Heart right ventricle (tissue), 16 donors: ENCODE data around the gene AATF. TPM values are rescaled to one million over a fixed set of nuclear protein-coding genes. Genes with fewer than 3 reads are reported as not detected.
A peak's percentile ranks its signal among the peaks of the same experiment; 100 is the strongest.

Experiments
- ATAC-seq, 8 donors: fragments of 200-7000 bp; cut with Tn5 transposase; one replicate each; pipeline ENCODE4 v1.9.1; 2020; ENCODE audit warnings: mild to moderate bottlenecking in 8 of 8, moderate library complexity in 8 of 8, moderate number of reproducible peaks in 1 of 8
- DNase-seq, 2 donors: peaks; one replicate each; pipeline ENCODE4 v3.0.0-alpha.2; 2020
- H3K27ac ChIP-seq, 10 donors: fragments of 200-600 bp; sonication (generic) in 2 of 10; one replicate each; pipeline versions ENCODE4 v1.5.0 to v1.8.0; 2020 to 2022; ENCODE audit warnings: mild to moderate bottlenecking in 3 of 10
- H3K27me3 ChIP-seq, 7 donors: fragments of 200-600 bp; one replicate each; pipeline ENCODE4 v1.8.0; 2021 to 2022; ENCODE audit warnings: mild to moderate bottlenecking in 2 of 7
- H3K36me3 ChIP-seq, 9 donors: fragments of 200-600 bp; sonication (generic) in 1 of 9; one replicate each; pipeline versions ENCODE4 v1.5.0 to v1.8.0; 2020 to 2022; ENCODE audit warnings: mild to moderate bottlenecking in 2 of 9
- H3K4me1 ChIP-seq, 9 donors: fragments of 200-600 bp; sonication (generic) in 1 of 9; one replicate each; pipeline versions ENCODE4 v1.5.0 to v1.8.0; 2020 to 2022; ENCODE audit warnings: mild to moderate bottlenecking in 4 of 9
- H3K4me3 ChIP-seq, 10 donors: fragments of 200-600 bp; sonication (generic) in 2 of 10; one replicate each; pipeline versions ENCODE4 v1.5.0 to v1.8.0; 2020 to 2022; ENCODE audit warnings: mild to moderate bottlenecking in 7 of 10, moderate library complexity in 2 of 10
- H3K9me3 ChIP-seq, 11 donors: fragments of 200-600 bp in 10 of 11; sonication (generic) in 2 of 11; one replicate each; pipeline versions ENCODE4 v1.5.0 to v1.8.0; 2013 to 2022; ENCODE audit warnings: mild to moderate bottlenecking in 2 of 11, control low read depth in 1 of 11, moderate library complexity in 1 of 11
- CTCF ChIP-seq, 9 donors: fragments of 200-600 bp; sonication (generic) in 2 of 9; IDR thresholded peaks; one replicate each; pipeline versions ENCODE4 v1.5.0 to v1.8.0; 2021 to 2022; ENCODE audit warnings: antibody characterized with exemption in 9 of 9, mild to moderate bottlenecking in 5 of 9, moderate library complexity in 1 of 9
- WGBS, 2 donors: extraction: QIAGEN DNeasy Blood & Tissue Kit; methylation state at CpG; one replicate each; pipeline ENCODE4 v1.1.7; 2013; ENCODE audit warnings: inconsistent platforms in 1 of 2; 5-methylcytosine and 5-hydroxymethylcytosine counted together
- intact Hi-C, 10 donors: fragments of 100-400 bp; cut with DNase I; formaldehyde crosslinking; loops; one replicate each; pipeline versions ENCODE4 v1.11.1 to v1.14.2; 2022
- polyA plus RNA-seq, 2 donors: library from polyadenylated mRNA; stranded (reverse); fragments of 200-250 nt; gene quantifications; one replicate each; pipeline ENCODE4 v1.2.3, GENCODE V29; 2013
- total RNA-seq, 10 donors: library from RNA; stranded (reverse); fragmentation: NEBNext Ultra II Directional in 3 of 10; extraction: Animal tissue kit (Norgen Biotek cat#: 25700) in 3 of 10; gene quantifications; one replicate each; pipeline versions ENCODE4 v1.2.1 to v1.2.4, GENCODE V29; 2021 to 2023
- donor health status: Arrhythmogenic right ventricular cardiomyopathy.
- donor health status: ischemic (EF 13 %, LVEDD 7.1; RV severe dilation, severe dysfunction).
- donor health status: healthy with polysubstance abuse.
- donor health status: DM: no; HTN: yes; CAD: no.
- donor health status: DM: no; HTN: no; CAD: no.
- donor health status: ischemic (EF 25% LVEDD 6.9; RV normal size, moderate dysfunction).
- donor health status: ischemic (EF 25% LVEDD 5.7; RV mildly dilated, moderate dysfunction).
- donor health status: healthy.
- donor health status: DM: yes; HTN: yes; CAD: no.
- donor health status: Ischemic cardiomyopathy.
- donor health status: ischemic (EF 35%, LVEDD 5.7; RV mildly dilated, moderate dysfunction).
- donor health status: nonischemic (EF 11% LVEDD 7.7; RV severe dilation, severe dysfunction).
- donor health status: DM: yes; HTN: yes; CAD: no.
- donor health status: PGD.
- donor health status: ischemic (EF 29% LVEDD 5.4; RV normal size, mild dysfunction).
- donor health status: nonischemic (EF 23%, LVEDD 6.1; RV moderate dilation, normal function).

AATF gene
- total and polyA plus RNA-seq, 12 donors, result 19.9 to 35.5 (median 26.0) TPM

- no peaks in the 10 kb centered on the region for H3K36me3 ChIP-seq
- intact Hi-C loops, result no loop called here
- H3K4me1 ChIP-seq, result peaks cover 32 to 73% (median 70%) of the 10 kb centered on the region in 9 donors
- H3K4me3 ChIP-seq, result peak overlapping the region in 5 of 10 donors; percentile 2 to 37 (median 32)
- no peak for DNase-seq
- no peak for TF ChIP-seq CTCF (IDR thresholded peaks at IDR 0.05)
- H3K27ac ChIP-seq, result no peak overlapping the region
- WGBS, 2 donors, result 5 to 7% methylated on average over 23 of the region's 23 CpGs
- H3K27me3 ChIP-seq, result peaks cover 78 to 100% (median 100%) of the 10 kb centered on the region in 7 donors
- no peak for ATAC-seq
- H3K9me3 ChIP-seq, result no peaks in the 10 kb centered on the region
These were observed 15.1 kb upstream of the AATF start for GRCh38 chr17:36933512-36934143.

- no peak for DNase-seq
- no peak for ATAC-seq
- intact Hi-C loops, result no loop called here
- H3K27me3 ChIP-seq, result peaks cover 84 to 100% (median 100%) of the 10 kb centered on the region in 7 donors
- TF ChIP-seq CTCF (IDR thresholded peaks at IDR 0.05), result no peak
- no peaks in the 10 kb centered on the region for H3K36me3 ChIP-seq
- WGBS, 2 donors, result 2 to 4% methylated on average over 26 of the region's 26 CpGs
- H3K4me1 ChIP-seq, result peaks cover 32 to 78% (median 75%) of the 10 kb centered on the region in 9 donors
- H3K4me3 ChIP-seq, result peak overlapping the region in 9 of 10 donors; percentile 1 to 37 (median 30)
- H3K9me3 ChIP-seq, result no peaks in the 10 kb centered on the region
- H3K27ac ChIP-seq, result no peak overlapping the region
These were observed 14.5 kb upstream of the AATF start for GRCh38 chr17:36934144-36934691.

GRCh38 chr17:36934692-36935630, 13.8 kb upstream of the AATF start:
- no peaks in the 10 kb centered on the region for H3K9me3 ChIP-seq
- intact Hi-C loops, result no loop called here
- WGBS, 2 donors, result 1 to 2% methylated on average over 76 to 79 of the region's 79 CpGs
- H3K4me1 ChIP-seq, result peaks cover 32 to 84% (median 79%) of the 10 kb centered on the region in 9 donors
- no peak for DNase-seq
- peak in 3 of 8 donors; percentile 22 to 38 (median 32) for ATAC-seq
- TF ChIP-seq CTCF (IDR thresholded peaks at IDR 0.05), result no peak
- H3K36me3 ChIP-seq, result no peaks in the 10 kb centered on the region
- H3K27me3 ChIP-seq, result peaks cover 90 to 100% (median 100%) of the 10 kb centered on the region in 7 donors
- H3K4me3 ChIP-seq, result peak overlapping the region in 9 of 10 donors; percentile 1 to 37 (median 30)
- no peak overlapping the region for H3K27ac ChIP-seq
